ENCODE measurements around the gene RAB9B.

GRCh38 chrX:103864149-103864548 lies 32.1 kb upstream of the RAB9B start:
- TF ChIP-seq CTCF (IDR thresholded peaks at IDR 0.05; ENCODE audit: low read depth, low read length) = no peak
- no peak for TF ChIP-seq MAX (IDR thresholded peaks at IDR 0.05; ENCODE audit: low read depth, low read length)
- no peak for TF ChIP-seq POLR2A (IDR thresholded peaks at IDR 0.05; ENCODE audit: extremely low read depth, insufficient read length)

Measured in NB4 (cell line).